Measurements from ENCODE around the gene PACSIN2. TPM values are rescaled to one million over a fixed set of nuclear protein-coding genes. Genes with fewer than 3 reads are reported as not detected.

The PACSIN2 gene
- total RNA-seq, 3 donors from 2014 or later: 24.5 to 30.2 (median 28.1) TPM

GRCh38 chr22:42876041-42876440, 138.9 kb downstream of the PACSIN2 start:
- H3K9me3 Mint-ChIP-seq: no peaks in the 10 kb centered on the region
- no peaks in the 10 kb centered on the region for H3K27me3 Mint-ChIP-seq (ENCODE audit: low read depth)
- ATAC-seq (no peak), DNase-seq (no peak)
- H3K36me3 Mint-ChIP-seq (ENCODE audit: insufficient read depth): peaks cover 12% of the 10 kb centered on the region
- H3K4me1 Mint-ChIP-seq (ENCODE audit: low read depth): no peaks in the 10 kb centered on the region
- H3K4me3 Mint-ChIP-seq: no peak overlapping the region

GRCh38 chr22:42874010-42874409, 140.9 kb downstream of the PACSIN2 start:
- no peak overlapping the region for H3K4me3 Mint-ChIP-seq
- peaks cover 8% of the 10 kb centered on the region for H3K36me3 Mint-ChIP-seq (ENCODE audit: insufficient read depth)
- no peaks in the 10 kb centered on the region for H3K9me3 Mint-ChIP-seq
- no peak for DNase-seq
- H3K27me3 Mint-ChIP-seq (ENCODE audit: low read depth): no peaks in the 10 kb centered on the region
- no peak for ATAC-seq
- H3K4me1 Mint-ChIP-seq (ENCODE audit: low read depth): no peaks in the 10 kb centered on the region

- H3K4me3 Mint-ChIP-seq: no peak overlapping the region
- H3K36me3 Mint-ChIP-seq (ENCODE audit: insufficient read depth): peaks cover 8% of the 10 kb centered on the region
- ATAC-seq: no peak
These were observed 141.6 kb downstream of the PACSIN2 start for GRCh38 chr22:42873356-42873755.

GRCh38 chr22:42872821-42873220, 142.1 kb downstream of the PACSIN2 start:
- no peaks in the 10 kb centered on the region for H3K9me3 Mint-ChIP-seq

More at GRCh38 chr22:42873356-42873755, 141.6 kb downstream of the PACSIN2 start:
- Mint-ChIP-seq H3K27me3 (ENCODE audit: low read depth) (no peaks in the 10 kb centered on the region), H3K9me3 (no peaks in the 10 kb centered on the region), H3K4me1 (ENCODE audit: low read depth) (no peaks in the 10 kb centered on the region)
- DNase-seq: no peak

GRCh38 chr22:42871146-42872050, 143.6 kb downstream of the PACSIN2 start:
- H3K9me3 Mint-ChIP-seq: no peaks in the 10 kb centered on the region
- no peaks in the 10 kb centered on the region for H3K27me3 Mint-ChIP-seq (ENCODE audit: low read depth)
- peaks cover 3% of the 10 kb centered on the region for H3K36me3 Mint-ChIP-seq (ENCODE audit: insufficient read depth)
- DNase-seq (no peak), ATAC-seq (no peak)
- H3K4me1 Mint-ChIP-seq (ENCODE audit: low read depth): no peaks in the 10 kb centered on the region
- H3K4me3 Mint-ChIP-seq: no peak overlapping the region

More at GRCh38 chr22:42872821-42873220, 142.1 kb downstream of the PACSIN2 start:
- Mint-ChIP-seq H3K27me3 (ENCODE audit: low read depth) (no peaks in the 10 kb centered on the region), H3K4me1 (ENCODE audit: low read depth) (no peaks in the 10 kb centered on the region), H3K4me3 (no peak overlapping the region), H3K36me3 (ENCODE audit: insufficient read depth) (peaks cover 8% of the 10 kb centered on the region)
- DNase-seq (no peak), ATAC-seq (no peak)

GRCh38 chr22:42869888-42870480, 145.0 kb downstream of the PACSIN2 start:
- ATAC-seq: no peak
- H3K36me3 Mint-ChIP-seq (ENCODE audit: insufficient read depth): peaks cover 3% of the 10 kb centered on the region
- H3K27me3 Mint-ChIP-seq (ENCODE audit: low read depth): no peaks in the 10 kb centered on the region
- H3K4me3 Mint-ChIP-seq: no peak overlapping the region
- no peak for DNase-seq
- no peaks in the 10 kb centered on the region for H3K9me3 Mint-ChIP-seq
- no peaks in the 10 kb centered on the region for H3K4me1 Mint-ChIP-seq (ENCODE audit: low read depth)

GRCh38 chr22:42869463-42869862, 145.5 kb downstream of the PACSIN2 start:
- ATAC-seq (no peak), DNase-seq (no peak)
- Mint-ChIP-seq H3K36me3 (ENCODE audit: insufficient read depth) (peaks cover 3% of the 10 kb centered on the region), H3K9me3 (no peaks in the 10 kb centered on the region), H3K4me1 (ENCODE audit: low read depth) (peaks cover 2% of the 10 kb centered on the region), H3K4me3 (no peak overlapping the region), H3K27me3 (ENCODE audit: low read depth) (no peaks in the 10 kb centered on the region)

GRCh38 chr22:42868751-42869251, 146.1 kb downstream of the PACSIN2 start:
- DNase-seq (no peak), ATAC-seq (no peak)
- peaks cover 4% of the 10 kb centered on the region for H3K4me1 Mint-ChIP-seq (ENCODE audit: low read depth)
- peaks cover 3% of the 10 kb centered on the region for H3K36me3 Mint-ChIP-seq (ENCODE audit: insufficient read depth)
- H3K27me3 Mint-ChIP-seq (ENCODE audit: low read depth): no peaks in the 10 kb centered on the region
- H3K4me3 Mint-ChIP-seq: no peak overlapping the region
- no peaks in the 10 kb centered on the region for H3K9me3 Mint-ChIP-seq

- no peak for ATAC-seq
- Mint-ChIP-seq H3K9me3 (no peaks in the 10 kb centered on the region), H3K4me3 (no peak overlapping the region)
These were observed 148.8 kb downstream of the PACSIN2 start for GRCh38 chr22:42866100-42866499.

GRCh38 chr22:42865536-42865935, 149.4 kb downstream of the PACSIN2 start:
- Mint-ChIP-seq H3K4me3 (no peak overlapping the region), H3K27me3 (ENCODE audit: low read depth) (no peaks in the 10 kb centered on the region), H3K36me3 (ENCODE audit: insufficient read depth) (peaks cover 1% of the 10 kb centered on the region), H3K4me1 (ENCODE audit: low read depth) (peaks cover 19% of the 10 kb centered on the region), H3K9me3 (no peaks in the 10 kb centered on the region)
- ATAC-seq (no peak), DNase-seq (no peak)

More at GRCh38 chr22:42866100-42866499, 148.8 kb downstream of the PACSIN2 start:
- Mint-ChIP-seq H3K36me3 (ENCODE audit: insufficient read depth) (peaks cover 1% of the 10 kb centered on the region), H3K4me1 (ENCODE audit: low read depth) (peaks cover 17% of the 10 kb centered on the region), H3K27me3 (ENCODE audit: low read depth) (no peaks in the 10 kb centered on the region)
- no peak for DNase-seq

GRCh38 chr22:42863349-42863961, 151.5 kb downstream of the PACSIN2 start:
- Mint-ChIP-seq H3K4me1 (ENCODE audit: low read depth) (peaks cover 19% of the 10 kb centered on the region), H3K36me3 (ENCODE audit: insufficient read depth) (peaks cover 1% of the 10 kb centered on the region), H3K27me3 (ENCODE audit: low read depth) (no peaks in the 10 kb centered on the region), H3K9me3 (no peaks in the 10 kb centered on the region), H3K4me3 (no peak overlapping the region)
- peak; percentile 22 for DNase-seq
- peak; percentile 87 to 90 for ATAC-seq

GRCh38 chr22:42862045-42862734, 152.8 kb downstream of the PACSIN2 start:
- H3K9me3 Mint-ChIP-seq: no peaks in the 10 kb centered on the region
- peaks cover 22% of the 10 kb centered on the region for H3K4me1 Mint-ChIP-seq (ENCODE audit: low read depth)

GRCh38 chr22:42860968-42861367, 154.0 kb downstream of the PACSIN2 start:
- Mint-ChIP-seq H3K4me3 (no peak overlapping the region), H3K4me1 (ENCODE audit: low read depth) (peaks cover 25% of the 10 kb centered on the region), H3K36me3 (ENCODE audit: insufficient read depth) (peaks cover 1% of the 10 kb centered on the region), H3K27me3 (ENCODE audit: low read depth) (no peaks in the 10 kb centered on the region), H3K9me3 (no peaks in the 10 kb centered on the region)
- no peak for ATAC-seq
- DNase-seq: no peak

More at GRCh38 chr22:42862045-42862734, 152.8 kb downstream of the PACSIN2 start:
- ATAC-seq: no peak
- Mint-ChIP-seq H3K36me3 (ENCODE audit: insufficient read depth) (peaks cover 1% of the 10 kb centered on the region), H3K4me3 (no peak overlapping the region), H3K27me3 (ENCODE audit: low read depth) (no peaks in the 10 kb centered on the region)
- DNase-seq: no peak

All from activated T-cell treated with anti-CD3 and anti-CD28 coated beads, Interleukin-2, amount 50 U/mL, for 4 hours (primary cell).